ENCODE measurements around the gene ZBTB12. TPM values are rescaled to one million over a fixed set of nuclear protein-coding genes. Genes with fewer than 3 reads are reported as not detected.

ZBTB12 gene
- total and polyA plus RNA-seq, 2 of the 13 experiments (the other 11 are each of a cell fraction or from before 2014, with no cell fraction given), result 4.8 to 6.0 TPM

DNA sequence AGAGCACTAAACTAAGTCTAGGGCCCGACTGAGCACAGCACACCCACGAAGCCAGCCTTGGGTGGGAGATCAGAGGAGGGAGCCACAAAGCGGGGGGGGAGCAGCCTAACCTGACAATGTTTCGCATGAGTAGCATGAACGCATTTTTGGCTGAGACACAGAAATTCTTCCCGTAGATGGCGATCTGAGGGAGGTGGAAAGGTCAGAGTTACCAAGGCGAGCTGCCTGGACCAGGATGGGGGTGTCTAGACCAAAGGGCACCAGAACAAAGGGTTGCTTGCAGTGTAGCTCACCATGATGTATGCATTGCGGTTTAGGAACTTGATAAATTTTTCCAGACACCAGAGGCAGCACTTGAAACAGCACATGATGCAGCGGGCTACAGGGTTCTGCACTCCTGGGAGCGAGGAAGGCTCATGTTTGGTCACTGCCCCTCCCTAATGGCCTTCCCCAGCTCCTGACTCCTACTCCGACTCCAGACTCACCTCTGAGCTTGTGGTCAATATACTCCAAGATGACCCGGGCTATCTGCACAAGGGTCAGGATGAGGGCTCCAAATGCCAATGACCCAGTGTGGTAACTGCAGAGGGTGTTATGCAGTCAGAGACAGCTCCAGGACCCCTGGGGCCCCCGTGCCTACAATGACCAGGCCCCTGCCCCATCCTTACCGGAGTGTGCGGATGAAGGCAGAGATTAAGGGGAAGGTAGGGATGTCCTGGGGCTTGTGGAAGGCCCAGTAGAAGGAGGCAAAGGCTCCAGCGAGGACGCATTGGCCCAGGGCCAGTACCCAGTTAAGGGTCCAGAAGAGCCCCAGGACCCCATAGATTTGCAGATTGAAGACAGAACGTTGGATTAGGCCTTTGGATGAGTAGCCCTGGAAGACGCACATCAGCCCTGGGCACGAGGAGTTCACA lies 36.4 kb downstream of the ZBTB12 start (continued):
- TF ChIP-seq, protein P1, sequence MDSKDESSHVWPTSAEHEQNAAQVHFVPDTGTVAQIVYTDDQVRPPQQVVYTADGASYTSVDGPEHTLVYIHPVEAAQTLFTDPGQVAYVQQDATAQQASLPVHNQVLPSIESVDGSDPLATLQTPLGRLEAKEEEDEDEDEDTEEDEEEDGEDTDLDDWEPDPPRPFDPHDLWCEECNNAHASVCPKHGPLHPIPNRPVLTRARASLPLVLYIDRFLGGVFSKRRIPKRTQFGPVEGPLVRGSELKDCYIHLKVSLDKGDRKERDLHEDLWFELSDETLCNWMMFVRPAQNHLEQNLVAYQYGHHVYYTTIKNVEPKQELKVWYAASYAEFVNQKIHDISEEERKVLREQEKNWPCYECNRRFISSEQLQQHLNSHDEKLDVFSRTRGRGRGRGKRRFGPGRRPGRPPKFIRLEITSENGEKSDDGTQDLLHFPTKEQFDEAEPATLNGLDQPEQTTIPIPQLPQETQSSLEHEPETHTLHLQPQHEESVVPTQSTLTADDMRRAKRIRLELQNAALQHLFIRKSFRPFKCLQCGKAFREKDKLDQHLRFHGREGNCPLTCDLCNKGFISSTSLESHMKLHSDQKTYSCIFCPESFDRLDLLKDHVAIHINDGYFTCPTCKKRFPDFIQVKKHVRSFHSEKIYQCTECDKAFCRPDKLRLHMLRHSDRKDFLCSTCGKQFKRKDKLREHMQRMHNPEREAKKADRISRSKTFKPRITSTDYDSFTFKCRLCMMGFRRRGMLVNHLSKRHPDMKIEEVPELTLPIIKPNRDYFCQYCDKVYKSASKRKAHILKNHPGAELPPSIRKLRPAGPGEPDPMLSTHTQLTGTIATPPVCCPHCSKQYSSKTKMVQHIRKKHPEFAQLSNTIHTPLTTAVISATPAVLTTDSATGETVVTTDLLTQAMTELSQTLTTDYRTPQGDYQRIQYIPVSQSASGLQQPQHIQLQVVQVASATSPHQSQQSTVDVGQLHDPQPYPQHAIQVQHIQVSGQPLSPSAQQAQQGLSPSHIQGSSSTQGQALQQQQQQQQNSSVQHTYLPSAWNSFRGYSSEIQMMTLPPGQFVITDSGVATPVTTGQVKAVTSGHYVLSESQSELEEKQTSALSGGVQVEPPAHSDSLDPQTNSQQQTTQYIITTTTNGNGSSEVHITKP (CRISPR knock-in tag; IDR thresholded peaks at IDR 0.05; ENCODE audit: low read depth), result peak; percentile 86; the same call in 1 of the 2 replicates
- TF ChIP-seq ZNF614 (CRISPR knock-in tag; IDR thresholded peaks at IDR 0.05; ENCODE audit: borderline replicate concordance) (peak; percentile 62; the same call in 1 of the 2 replicates), SPEN (CRISPR knock-in tag; IDR thresholded peaks at IDR 0.05; ENCODE audit: low read depth) (peak; percentile 83), TP53 (CRISPR knock-in tag; conservative IDR thresholded peaks at IDR 0.05) (no peak), HDAC1 (CRISPR knock-in tag; IDR thresholded peaks at IDR 0.05) (peak; percentile 92), KDM5A (IDR thresholded peaks at IDR 0.05; ENCODE audit: borderline replicate concordance, low read length) (no peak), BCL6 (CRISPR knock-in tag; IDR thresholded peaks at IDR 0.05) (peak; percentile 93), ZSCAN29 (CRISPR knock-in tag; conservative IDR thresholded peaks at IDR 0.05) (peak; percentile 69), SIN3A (IDR thresholded peaks at IDR 0.05; ENCODE audit: borderline replicate concordance, low read depth, low read length) (0 out of 2 replicates have a peak, but pooled peaks have one; percentile 60), ESRRA (CRISPR knock-in tag; IDR thresholded peaks at IDR 0.05; ENCODE audit: low read depth) (peak; percentile 59; the same call in 1 of the 2 replicates), SMAD1 (CRISPR knock-in tag; IDR thresholded peaks at IDR 0.05; ENCODE audit: borderline replicate concordance, low read depth) (peak; percentile 90; the same call in 1 of the 2 replicates), BRD4 (CRISPR knock-in tag; IDR thresholded peaks at IDR 0.05) (no peak; the same call in 1 of the 2 replicates), GATAD1 (CRISPR knock-in tag; IDR thresholded peaks at IDR 0.05) (peak; percentile 55), NAIF1 (CRISPR knock-in tag; IDR thresholded peaks at IDR 0.05; ENCODE audit: borderline replicate concordance) (no peak; the same call in 1 of the 2 replicates), SMARCC2 (IDR thresholded peaks at IDR 0.05) (no peak), ZNF790 (CRISPR knock-in tag; IDR thresholded peaks at IDR 0.05; ENCODE audit: borderline replicate concordance) (no peak; the same call in 1 of the 2 replicates), ZNF12 (CRISPR knock-in tag; IDR thresholded peaks at IDR 0.05) (peak; percentile 69; the same call in 1 of the 2 replicates)
- TF ChIP-seq, protein P2, sequence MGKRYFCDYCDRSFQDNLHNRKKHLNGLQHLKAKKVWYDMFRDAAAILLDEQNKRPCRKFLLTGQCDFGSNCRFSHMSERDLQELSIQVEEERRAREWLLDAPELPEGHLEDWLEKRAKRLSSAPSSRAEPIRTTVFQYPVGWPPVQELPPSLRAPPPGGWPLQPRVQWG (CRISPR knock-in tag; IDR thresholded peaks at IDR 0.05; ENCODE audit: borderline replicate concordance, low read depth), result no peak
- TF ChIP-seq, protein P3, sequence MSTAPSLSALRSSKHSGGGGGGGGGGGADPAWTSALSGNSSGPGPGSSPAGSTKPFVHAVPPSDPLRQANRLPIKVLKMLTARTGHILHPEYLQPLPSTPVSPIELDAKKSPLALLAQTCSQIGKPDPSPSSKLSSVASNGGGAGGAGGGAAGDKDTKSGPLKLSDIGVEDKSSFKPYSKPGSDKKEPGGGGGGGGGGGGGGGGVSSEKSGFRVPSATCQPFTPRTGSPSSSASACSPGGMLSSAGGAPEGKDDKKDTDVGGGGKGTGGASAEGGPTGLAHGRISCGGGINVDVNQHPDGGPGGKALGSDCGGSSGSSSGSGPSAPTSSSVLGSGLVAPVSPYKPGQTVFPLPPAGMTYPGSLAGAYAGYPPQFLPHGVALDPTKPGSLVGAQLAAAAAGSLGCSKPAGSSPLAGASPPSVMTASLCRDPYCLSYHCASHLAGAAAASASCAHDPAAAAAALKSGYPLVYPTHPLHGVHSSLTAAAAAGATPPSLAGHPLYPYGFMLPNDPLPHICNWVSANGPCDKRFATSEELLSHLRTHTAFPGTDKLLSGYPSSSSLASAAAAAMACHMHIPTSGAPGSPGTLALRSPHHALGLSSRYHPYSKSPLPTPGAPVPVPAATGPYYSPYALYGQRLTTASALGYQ (CRISPR knock-in tag; IDR thresholded peaks at IDR 0.05), result peak; percentile 93
- TF ChIP-seq, protein P4, sequence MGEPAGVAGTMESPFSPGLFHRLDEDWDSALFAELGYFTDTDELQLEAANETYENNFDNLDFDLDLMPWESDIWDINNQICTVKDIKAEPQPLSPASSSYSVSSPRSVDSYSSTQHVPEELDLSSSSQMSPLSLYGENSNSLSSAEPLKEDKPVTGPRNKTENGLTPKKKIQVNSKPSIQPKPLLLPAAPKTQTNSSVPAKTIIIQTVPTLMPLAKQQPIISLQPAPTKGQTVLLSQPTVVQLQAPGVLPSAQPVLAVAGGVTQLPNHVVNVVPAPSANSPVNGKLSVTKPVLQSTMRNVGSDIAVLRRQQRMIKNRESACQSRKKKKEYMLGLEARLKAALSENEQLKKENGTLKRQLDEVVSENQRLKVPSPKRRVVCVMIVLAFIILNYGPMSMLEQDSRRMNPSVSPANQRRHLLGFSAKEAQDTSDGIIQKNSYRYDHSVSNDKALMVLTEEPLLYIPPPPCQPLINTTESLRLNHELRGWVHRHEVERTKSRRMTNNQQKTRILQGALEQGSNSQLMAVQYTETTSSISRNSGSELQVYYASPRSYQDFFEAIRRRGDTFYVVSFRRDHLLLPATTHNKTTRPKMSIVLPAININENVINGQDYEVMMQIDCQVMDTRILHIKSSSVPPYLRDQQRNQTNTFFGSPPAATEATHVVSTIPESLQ (CRISPR knock-in tag; conservative IDR thresholded peaks at IDR 0.05), result no peak

All from HepG2 (cell line).